Left colon (tissue), 2 donors: Measurements from ENCODE around the gene FAM210B. TPM values are rescaled to one million over a fixed set of nuclear protein-coding genes. Genes with fewer than 3 reads are reported as not detected.

ENCODE experiments used
- ATAC-seq: fragments of 200-7000 bp; cut with Tn5 transposase; one replicate; pipeline ENCODE4 v1.9.1; 2020; ENCODE audit warnings: mild to moderate bottlenecking, moderate library complexity
- DNase-seq, 2 donors: peaks; one replicate each; pipeline ENCODE4 v3.0.0-alpha.2; 2020
- intact Hi-C, 2 donors: fragments of 100-400 bp; cut with DNase I in 1 of 2; cut with micrococcal nuclease in 1 of 2; formaldehyde crosslinking; loops; one replicate each; pipeline versions ENCODE4 v1.11.2 to v1.14.0; 2022; cut with DNase I, micrococcal nuclease
- total RNA-seq, 2 donors: library from RNA; stranded (reverse); fragmentation: NEBNext Ultra II Directional; extraction: Animal tissue kit (Norgen Biotek cat#: 25700); gene quantifications; one replicate each; pipeline ENCODE4 v1.2.1, GENCODE V29; 2021
- donor health status: DM: no; HTN: no; CAD: no.
- donor health status: DM: yes; HTN: yes; CAD: no.

Gene FAM210B
- total RNA-seq, 2 donors from 2014 or later = 30.2 to 35.3 TPM

- ATAC-seq = no peak
- intact Hi-C loops = no loop called here
These were observed 56.3 kb downstream of the FAM210B start for GRCh38 chr20:56414842-56415765.

GRCh38 chr20:56417402-56417801 lies 58.6 kb downstream of the FAM210B start:
- DNase-seq (no peak), ATAC-seq (no peak)
- intact Hi-C loops = no loop called here

More at GRCh38 chr20:56414842-56415765, 56.3 kb downstream of the FAM210B start:
- DNase-seq = no peak

- ATAC-seq = no peak
- intact Hi-C loops = no loop called here
These were observed 59.1 kb downstream of the FAM210B start for GRCh38 chr20:56417911-56418310.

More at GRCh38 chr20:56417911-56418310, 59.1 kb downstream of the FAM210B start:
- no peak for DNase-seq

Other genes with a start within 250 kb of the FAM210B start
- not detected for gene MC3R, start 110.2 kb upstream of the FAM210B start, total RNA-seq
- gene AURKA, start 33.2 kb downstream of the FAM210B start, total RNA-seq = 10 to 100 TPM; 13.3 to 21.1 TPM
- gene CSTF1, start 33.7 kb downstream of the FAM210B start, total RNA-seq = 10 to 100 TPM; 22.9 to 23.1 TPM
- gene CASS4, start 53.3 kb downstream of the FAM210B start, total RNA-seq = 1 to 10 TPM in 1 of 2 donors, under 1 TPM in 1; 0.46 to 1.3 TPM
- gene RTF2, start 109.7 kb downstream of the FAM210B start, total RNA-seq = 10 to 100 TPM; 65.5 to 71.5 TPM
- under 1 TPM; 0.34 to 0.39 TPM for gene FAM209A, start 165.8 kb downstream of the FAM210B start, total RNA-seq
- gene FAM209B, start 174.3 kb downstream of the FAM210B start, total RNA-seq = not detected